H1 (cell line): ENCODE data around the gene IRF9. TPM values are rescaled to one million over a fixed set of nuclear protein-coding genes. Genes with fewer than 3 reads are reported as not detected.

Experiments used
- BRCA1 ChIP-seq: IDR thresholded peaks from 2 replicates; pipeline ENCODE4 v1.6.1; 2012; ENCODE audit warnings: low read depth, low read length, improper control_type of control experiment
- SIN3A ChIP-seq, 2 experiments: IDR thresholded peaks in 1 of 2; conservative IDR thresholded peaks in 1 of 2; 2 replicates each; pipeline ENCODE4 v1.6.1; 2011 to 2012; ENCODE audit warnings: low read length in 2 of 2, improper control_type of control experiment in 1 of 2, low read depth in 1 of 2, mild to moderate bottlenecking in 1 of 2
- polyA plus RNA-seq, 7 experiments: library from polyadenylated mRNA; depleted of rRNA in 3 of 7; stranded (reverse) in 5 of 7; unstranded in 2 of 7; fragments of >200 nt in 5 of 7; fragments of 200-250 nt in 2 of 7; gene quantifications; 1 replicate in 5 of 7; 2 replicates in 1 of 7; 4 replicates in 1 of 7; pipeline versions ENCODE4 v1.2.1 to v1.2.3, GENCODE V29; 2011 to 2013; ENCODE audit warnings: missing spikeins in 2 of 7, mixed read lengths in 2 of 7
- total RNA-seq: library from RNA; stranded (reverse); fragmentation: NEBNext Ultra II Directional; extraction: Animal tissue kit (Norgen Biotek cat#: 25700); gene quantifications from 2 replicates; pipeline ENCODE4 v1.2.1, GENCODE V29; 2021

Gene IRF9
- total and polyA plus RNA-seq, 2 of the 8 experiments (the other 6 are each of a cell fraction or from before 2014, with no cell fraction given) = 11.4 to 13.2 TPM

DNA sequence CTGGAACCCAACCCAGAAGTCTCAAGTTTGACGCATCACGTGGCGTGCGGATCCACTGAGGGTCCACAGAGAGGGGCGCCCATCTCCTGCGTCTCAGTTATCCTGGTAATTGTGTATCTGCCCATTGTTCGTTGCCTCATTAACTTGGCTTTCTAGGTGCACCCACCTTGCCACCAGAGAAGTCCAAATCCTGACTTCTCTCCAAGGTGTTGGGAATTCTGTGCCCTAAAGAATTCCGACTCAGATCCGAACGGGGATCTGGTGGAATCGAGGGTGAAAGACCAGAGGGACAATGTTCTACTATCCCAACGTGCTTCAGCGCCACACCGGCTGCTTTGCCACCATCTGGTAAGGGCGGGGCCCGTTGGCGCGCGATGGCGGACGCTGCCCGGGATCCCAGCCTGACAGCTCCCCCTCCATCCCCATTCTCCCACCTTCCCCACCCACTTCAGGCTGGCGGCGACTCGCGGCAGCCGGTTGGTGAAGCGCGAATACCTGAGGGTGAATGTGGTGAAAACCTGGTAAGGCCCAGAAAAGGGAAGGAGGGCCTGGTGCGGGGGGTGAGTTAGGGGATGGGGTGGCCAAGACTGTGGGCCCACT lies 11.3 kb downstream of the IRF9 start (continued):
- TF ChIP-seq SIN3A (conservative IDR thresholded peaks at IDR 0.05 in 1 of 2, IDR thresholded peaks at IDR 0.05 in 1 of 2; ENCODE audit: low read depth in 1 of 2, low read length in 2 of 2) (peak in 1 of 2 experiments; percentile 71; a peak in 1 of 4 replicates), BRCA1 (no peak)
